Neural cell (in vitro differentiated cells): ENCODE measurements around the gene PARVA.

Source experiments
- CTCF ChIP-seq: fragments of 450-650 bp; IDR thresholded peaks from 2 replicates; pipeline ENCODE4 v1.5.1; 2014; ENCODE audit warnings: antibody characterized with exemption, mild to moderate bottlenecking, moderate library complexity; ENCODE audit not compliant: poor library complexity, severe bottlenecking
- MXI1 ChIP-seq: fragments of 450-650 bp; conservative IDR thresholded peaks from 2 replicates; pipeline ENCODE4 v1.6.1; 2014; ENCODE audit warnings: antibody characterized with exemption, mild to moderate bottlenecking; ENCODE audit not compliant: poor library complexity, severe bottlenecking

GRCh38 chr11:12356944-12357655, 20.3 kb upstream of the PARVA start:
- TF ChIP-seq CTCF (no peak), MXI1 (no peak)
